CD4-positive, alpha-beta T cell treated with Interleukin-21 for 1 hour (primary cell): ENCODE measurements around the gene DOCK2.

Experiments used
- DNase-seq: peaks from one replicate; pipeline ENCODE4 v3.0.0-alpha.2; 2020

DOCK2 gene

DNA sequence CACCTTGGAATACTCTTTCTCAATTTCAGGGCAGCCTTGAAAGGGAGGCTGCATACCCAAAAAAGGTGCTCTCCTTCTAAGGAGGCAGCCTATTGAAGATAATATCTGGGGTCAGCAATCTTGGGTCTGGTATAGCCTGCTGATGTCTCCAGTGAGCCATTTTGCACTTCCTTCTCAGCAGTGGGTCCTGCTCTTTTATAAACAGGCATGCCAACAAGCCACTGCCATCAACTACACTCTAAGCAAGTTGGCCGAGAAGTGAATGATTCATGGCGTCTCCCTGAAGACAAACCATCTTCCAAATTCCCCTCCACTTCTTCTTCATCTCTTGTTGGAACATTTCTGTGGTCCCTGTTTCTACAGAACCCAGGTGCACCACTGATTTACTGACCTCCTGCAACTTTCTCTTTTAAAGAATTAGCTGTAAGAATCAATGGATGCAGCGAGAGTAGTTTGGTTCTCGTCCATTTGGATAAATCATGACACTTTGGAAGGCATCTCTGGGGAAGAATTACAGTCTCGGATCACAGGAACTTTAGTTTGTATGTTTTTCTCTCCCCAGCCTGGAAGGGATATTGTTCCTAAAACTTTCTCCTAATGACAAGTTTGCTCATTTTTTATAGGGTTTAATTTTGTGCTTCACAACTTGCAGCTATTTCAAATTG, 234.9 kb downstream of the DOCK2 start:
- no peak for DNase-seq

DNA sequence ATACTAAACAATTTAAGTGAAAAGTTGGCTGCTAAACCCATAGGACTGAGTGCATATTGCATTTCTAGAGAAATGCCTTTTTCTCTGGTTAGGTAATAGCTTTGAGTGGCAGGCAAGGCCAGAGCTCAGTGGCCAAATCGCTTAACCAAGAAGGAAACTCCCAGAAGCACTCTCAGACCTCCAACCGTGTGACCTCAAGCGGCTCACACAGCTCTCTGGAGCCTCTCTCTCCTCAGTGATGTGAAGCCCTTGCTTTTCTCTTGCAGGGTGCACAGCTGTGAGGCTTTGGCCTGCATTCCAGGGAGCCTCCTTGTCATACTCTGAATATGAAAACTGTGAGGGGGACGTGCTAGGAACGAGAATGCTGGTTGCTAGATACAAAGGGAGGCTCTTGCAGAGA, 236.6 kb downstream of the DOCK2 start:
- DNase-seq: no peak

DNA sequence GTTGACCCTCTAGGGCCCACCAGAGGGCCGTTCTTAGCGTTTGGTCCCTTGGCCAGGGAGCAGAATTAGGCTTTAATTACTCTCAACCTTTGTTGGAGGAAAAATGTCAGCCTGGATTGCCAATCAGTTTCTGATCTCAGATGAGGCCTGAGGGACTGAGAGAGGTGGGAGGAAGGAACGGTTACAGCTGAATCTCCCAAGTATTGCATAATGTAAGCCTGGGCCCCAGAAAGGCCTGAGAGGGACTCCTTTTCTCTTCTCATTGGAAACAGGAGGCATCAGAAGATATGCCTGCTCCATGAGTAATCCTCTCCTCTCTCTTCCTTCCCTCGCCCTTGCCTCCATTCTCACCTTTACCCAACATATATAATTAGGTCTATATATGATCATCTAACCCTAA, 237.5 kb downstream of the DOCK2 start:
- DNase-seq: no peak

DNA sequence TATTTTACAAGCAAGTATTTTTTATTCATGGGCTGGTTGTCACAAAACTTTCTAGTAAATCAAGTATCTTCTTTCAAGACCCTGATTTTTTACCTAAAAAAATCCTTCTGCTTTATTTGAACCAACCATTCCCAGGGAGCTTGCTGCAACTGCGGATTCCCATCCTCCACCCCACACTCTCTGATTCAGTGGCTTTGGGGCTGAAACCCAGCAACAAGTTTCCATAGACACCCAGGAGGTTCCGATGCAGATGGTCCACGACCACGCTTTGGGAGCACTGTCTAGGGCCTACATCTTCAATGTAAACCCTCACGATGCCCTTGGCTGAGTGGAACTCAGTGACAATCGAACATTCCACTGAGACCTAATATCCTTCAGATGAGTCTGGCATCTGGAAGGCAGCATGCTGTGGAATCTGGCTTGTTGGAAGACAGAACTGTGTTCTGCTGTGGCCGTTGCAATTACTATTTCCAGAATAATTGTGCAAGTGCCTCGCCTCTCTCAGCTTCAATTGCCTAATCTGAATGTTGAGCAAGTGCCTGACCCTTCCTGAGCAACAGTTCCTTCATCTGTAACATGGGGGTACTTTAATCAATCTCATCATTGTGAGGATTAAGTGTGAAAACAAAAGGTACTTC, 238.1 kb downstream of the DOCK2 start:
- no peak for DNase-seq

DNA sequence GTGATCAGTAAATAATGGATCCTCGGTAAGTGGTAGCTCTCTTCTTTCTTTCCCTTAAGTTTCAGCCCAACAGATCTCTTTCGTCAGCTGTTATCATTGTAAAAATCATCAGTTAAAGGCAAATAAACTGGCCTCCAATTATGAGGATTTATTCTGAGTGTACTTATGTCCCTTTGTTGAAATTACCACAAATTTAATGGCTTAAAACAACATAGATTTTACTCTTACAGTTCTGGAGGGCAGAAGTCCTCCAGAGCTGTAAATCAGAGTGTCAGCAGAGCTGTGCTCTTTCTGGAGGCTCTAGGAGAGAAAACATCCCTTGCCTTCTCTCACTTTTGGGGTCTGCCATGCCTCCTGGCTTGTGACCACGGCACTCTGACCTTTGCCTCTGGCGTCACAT, 238.7 kb downstream of the DOCK2 start:
- no peak for DNase-seq

DNA sequence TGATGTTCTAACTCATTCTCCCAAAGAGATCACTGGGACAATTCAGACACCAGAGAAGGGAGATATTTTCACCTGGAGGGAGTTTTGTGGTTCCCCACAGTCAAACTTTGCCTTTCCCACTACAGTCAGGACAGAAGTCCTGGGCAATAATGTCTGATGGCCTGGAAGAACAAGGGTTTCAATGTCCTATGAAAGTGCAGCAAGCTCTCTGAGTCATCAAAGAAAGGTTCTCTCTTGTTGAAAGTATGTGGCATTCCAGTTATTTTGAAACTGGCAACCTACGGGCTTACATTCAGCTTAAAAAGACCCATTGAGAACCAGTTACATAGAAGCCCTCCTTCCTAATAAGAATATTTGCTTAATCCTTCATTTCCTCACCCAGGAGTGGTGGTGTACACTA, 239.3 kb downstream of the DOCK2 start:
- no peak for DNase-seq

DNA sequence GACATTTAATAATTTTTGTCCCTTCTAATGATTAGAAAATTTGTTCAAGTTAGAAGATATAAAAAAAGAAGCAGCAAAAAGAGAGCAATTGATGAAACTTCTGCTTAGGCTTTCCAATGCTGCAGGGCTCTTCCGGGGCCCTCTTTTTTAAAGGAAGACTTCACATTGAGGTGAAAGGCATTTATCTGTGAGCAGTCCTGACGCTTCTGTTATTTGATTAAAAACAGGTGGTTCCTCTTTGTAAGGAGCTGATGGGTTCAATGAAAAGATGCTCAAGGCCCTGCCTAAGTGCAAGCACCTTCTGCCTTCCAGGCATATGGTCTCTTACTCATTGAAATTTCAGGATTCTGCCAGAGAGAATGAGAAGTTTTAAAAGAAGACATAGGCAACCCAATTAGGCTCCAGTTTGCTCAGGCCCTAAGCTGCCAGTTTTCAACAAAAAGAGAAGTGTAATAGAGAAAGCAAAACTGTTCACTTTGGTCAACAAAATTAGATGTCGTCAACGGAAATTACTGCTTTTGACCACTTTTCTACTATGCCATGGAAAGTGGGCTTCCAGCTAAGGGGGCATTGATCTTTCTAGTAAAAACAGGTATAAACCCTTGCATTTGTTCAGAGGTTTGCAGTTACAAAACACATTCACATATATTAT, 243.1 kb downstream of the DOCK2 start:
- no peak for DNase-seq

DNA sequence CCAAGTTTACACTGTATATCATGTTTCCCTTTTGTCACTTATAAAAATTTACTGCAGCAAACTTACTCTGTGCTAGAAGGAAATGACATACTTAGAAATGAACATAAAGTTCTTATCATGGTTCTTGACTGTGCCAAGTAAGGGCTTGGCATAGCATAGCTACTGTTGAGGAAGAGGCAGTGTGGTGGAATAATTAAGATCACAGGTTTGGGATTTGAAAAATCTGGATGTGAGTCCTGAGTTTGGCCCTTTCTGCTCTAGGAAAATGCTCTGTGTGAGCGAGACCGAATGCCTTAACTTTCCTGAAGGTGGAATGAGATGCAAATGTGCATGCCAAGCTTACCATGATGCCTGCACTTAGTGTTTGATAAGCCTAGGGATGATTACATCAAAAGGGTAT, 243.7 kb downstream of the DOCK2 start:
- DNase-seq: no peak

DNA sequence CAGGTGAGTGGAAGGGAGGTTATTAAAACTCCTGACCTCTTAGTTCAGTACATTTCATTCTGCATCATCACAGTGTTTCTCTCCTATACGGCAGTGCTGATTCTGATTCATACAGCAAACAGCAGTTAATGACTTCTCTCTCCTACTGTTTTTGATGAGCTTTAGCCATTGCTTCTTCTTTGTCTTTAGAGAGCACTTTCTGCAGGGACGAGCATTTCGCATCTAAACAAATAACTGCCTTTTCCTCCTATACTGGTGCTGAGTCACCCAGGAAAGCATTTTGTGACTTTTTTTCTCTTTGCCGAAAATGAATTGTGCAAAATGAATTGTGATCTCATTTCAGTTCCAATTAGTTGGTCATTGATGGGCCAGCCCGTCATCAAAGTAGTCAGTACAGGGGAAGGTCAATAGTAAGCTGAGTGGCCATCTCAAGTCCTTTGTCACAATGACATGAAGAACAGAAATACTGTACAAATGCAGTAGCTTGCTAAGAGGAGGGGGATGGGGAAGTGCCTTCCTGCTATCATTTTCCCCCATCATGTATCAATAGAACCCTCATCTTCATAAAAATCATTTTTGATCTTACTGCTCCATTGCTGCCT, 244.7 kb downstream of the DOCK2 start:
- no peak for DNase-seq

DNA sequence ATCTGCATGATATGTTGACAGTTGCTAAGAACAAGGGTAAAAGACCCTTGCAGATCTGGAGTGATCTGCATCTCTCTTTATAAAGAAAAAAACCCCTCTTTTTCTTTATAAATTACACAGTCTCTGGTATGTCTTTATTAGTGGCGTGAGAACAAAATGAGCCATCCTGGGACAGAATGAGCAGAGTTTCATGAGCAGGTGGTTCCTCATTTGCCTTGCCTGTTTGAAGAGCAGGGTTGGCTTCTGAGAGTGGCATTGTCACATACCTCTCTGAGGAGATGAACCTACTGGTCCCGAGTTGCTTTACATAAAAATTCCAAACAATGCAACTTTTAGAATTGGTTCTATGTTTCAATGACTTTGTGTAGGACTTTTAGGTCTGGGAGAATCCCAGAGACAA, 249.0 kb downstream of the DOCK2 start:
- DNase-seq: no peak

DNA sequence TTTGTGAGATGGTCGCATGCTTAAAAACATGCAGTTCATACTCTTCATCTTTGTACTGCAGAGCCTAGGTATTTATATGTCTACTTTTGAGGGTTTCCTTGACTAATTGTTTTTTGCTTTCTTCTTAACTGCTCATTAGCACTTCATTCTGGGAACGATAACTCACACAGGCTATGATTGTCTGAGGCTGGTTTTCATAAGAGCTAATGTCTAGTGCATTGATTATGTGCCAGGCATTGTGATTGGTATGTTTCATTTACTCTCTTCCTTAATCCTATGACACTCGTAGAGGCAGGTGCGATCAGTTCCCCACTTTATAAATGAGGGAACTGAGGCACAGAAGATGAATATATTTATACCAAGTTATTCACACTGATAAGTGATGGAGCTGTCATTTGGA, 249.6 kb downstream of the DOCK2 start:
- DNase-seq: no peak

DNA sequence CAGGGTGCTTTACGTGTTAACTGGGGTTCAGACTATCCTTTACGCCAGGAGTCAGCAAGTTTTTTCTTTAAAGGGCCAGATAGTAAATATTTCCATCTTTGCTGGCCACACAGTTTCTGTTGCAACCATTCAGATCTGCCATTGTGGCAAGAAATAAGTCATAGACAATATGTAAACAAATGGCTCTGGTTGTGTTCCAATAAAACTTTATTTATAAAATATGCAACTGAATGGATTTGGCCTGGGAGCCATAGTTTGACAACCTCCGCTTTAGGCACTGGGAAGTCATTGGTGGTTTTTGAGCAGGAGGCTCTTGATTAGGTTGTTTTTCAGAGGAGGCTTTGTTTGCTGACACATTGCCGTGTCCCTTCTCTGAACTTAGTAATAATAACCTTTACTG, 252.5 kb downstream of the DOCK2 start:
- no peak for DNase-seq

DNA sequence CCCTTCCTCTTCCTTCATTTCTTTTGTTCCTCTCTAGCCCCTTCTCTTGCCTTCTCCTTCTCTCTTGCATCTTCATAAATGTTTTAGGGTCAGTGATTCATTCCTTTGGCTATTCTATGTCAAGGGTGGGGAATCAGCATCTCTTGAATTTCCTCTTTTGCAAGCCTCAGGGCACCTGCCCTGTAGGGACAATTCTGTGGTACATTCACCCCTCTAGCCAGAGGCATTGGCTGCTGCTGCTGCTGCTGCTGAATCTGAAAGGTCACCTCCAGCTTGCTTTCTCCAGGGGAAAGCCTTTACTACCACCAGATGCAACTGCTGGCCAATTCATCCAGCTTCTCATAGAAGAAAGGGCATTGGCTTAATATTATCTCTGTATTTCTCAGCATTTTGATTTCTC, 255.9 kb downstream of the DOCK2 start:
- no peak for DNase-seq

DNA sequence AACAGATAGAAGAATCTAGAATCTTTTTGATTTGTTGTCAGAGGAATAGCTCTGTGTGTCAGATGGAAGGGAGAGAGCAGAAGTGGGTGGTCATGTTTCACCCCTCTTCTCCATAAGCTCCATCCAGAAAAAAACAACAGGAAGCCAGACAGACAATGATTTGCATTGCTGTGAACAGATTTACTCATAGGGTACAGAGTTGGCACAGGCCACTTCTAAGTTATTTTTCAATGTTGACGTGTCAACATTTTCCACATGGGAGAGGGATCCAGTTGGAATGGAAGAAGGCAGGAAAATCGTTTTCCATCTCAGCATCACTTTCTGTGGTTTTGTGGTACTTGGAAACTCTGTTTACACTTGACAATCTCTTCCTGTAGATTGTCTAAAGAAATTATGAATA, 256.5 kb downstream of the DOCK2 start:
- DNase-seq: no peak

DNA sequence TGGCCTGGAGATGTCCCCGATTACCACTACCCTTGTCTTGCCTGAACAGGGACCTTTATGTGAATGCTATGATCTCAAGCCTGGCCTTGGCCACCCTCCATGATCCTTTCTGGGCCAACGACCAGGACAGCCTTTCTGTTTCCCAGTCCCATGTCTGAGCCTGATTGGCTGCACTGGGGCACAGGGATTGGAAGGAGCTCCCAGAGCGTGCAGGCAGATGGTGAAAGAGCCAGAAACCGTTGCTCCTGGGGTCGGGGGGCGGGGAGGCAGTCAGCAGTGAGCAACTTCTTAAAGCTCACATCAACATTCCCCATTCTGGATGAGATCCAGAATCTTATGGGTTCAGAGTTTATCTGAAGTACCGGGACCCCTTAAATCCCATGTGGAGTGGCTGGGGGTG, 258.9 kb downstream of the DOCK2 start:
- DNase-seq: no peak

DNA sequence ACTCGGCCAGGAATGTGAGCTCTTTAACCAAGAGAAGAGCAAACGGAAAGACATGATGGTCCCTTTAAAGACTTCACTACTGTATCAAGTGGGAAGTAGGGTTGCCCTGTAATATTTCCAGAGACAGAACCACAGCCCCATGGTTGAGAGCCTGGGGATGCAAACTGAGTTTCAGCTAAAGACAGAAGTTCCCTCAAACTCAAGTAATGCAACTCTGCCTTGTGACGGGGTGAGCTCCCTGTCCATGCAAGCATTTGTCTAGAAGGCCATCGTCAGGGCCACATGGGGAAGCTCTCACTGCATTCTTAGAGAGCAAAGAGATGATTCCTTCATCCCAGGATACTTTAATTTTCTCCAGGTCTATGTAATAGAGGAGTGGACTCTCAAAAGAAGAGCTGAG, 260.4 kb downstream of the DOCK2 start:
- DNase-seq: no peak

DNA sequence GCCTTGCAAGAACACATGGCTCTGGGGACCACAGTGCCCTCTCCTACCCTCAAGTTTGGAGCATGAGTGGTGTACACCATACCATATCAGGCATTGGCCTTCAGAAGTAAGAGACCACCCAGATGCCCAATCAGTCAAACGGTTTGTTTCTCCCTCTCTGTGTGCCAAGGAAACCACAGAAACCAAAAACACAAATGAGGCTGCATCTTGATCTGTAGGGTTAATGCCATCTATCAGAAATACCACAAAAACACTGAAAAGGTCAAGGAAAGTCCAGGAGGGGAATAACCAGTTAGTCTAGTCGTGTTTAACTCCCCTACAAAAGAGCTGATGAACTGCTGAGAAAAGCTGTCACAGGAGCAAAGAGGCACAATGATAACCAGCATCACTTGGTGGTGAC, 264.8 kb downstream of the DOCK2 start:
- no peak for DNase-seq

DNA sequence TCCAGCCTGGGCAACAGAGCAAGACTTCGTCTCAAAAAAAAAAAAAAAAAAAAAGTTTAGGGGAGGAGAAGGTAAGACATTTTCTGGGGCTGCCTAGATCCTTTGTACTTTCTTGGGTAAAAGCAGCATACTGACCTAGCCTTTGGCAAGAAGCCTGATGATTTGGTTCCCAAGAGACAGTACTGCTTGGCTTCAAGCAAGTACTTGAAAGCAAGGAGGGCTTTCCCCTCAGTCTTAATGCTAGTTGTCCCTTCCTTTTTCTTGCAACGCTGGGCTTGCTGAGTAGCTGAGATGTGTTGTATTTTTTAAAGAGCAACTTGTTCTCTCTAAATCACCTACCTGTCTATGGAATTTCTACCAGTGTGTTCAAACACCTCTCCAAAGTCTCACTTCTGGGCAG, 267.0 kb downstream of the DOCK2 start:
- DNase-seq: no peak

DNA sequence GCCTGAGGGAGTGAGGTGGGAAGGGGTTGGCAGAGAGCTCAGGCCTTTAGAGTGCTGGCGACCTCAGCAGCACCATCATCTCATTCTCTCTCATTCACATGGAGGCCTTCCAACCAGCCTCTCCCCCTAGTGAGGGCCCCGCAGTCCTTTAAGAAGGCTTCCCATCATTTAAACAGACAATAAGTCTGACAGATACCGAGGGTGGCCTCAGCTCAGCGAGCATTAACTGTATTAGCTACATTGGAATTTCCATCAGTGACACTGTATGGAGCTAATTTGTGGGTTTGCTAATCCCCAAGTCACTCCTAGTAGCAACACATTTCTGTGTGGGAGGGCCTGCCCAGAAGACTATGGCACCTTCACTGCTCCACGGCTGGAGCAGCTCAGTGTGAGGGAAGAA, 267.4 kb downstream of the DOCK2 start:
- no peak for DNase-seq

DNA sequence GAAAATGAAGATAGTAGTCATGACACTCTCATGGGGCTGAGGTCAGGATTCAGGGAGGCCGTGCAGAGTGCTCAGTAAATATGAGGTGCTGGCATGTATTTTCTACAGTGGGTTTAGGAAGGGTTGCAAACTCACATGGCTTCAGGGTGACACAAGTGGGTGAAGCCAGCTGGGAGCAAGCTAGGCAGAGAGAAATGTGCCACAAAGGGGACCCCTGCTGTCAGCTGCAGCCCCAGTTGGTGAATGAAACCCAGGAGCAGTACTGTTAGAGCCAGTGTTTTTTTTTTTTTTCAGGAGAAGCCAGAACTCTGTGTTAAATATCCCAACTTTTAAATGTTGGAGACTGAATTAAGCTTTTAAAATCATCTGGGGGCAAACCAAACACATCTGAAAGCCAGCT, 267.9 kb downstream of the DOCK2 start:
- no peak for DNase-seq

DNA sequence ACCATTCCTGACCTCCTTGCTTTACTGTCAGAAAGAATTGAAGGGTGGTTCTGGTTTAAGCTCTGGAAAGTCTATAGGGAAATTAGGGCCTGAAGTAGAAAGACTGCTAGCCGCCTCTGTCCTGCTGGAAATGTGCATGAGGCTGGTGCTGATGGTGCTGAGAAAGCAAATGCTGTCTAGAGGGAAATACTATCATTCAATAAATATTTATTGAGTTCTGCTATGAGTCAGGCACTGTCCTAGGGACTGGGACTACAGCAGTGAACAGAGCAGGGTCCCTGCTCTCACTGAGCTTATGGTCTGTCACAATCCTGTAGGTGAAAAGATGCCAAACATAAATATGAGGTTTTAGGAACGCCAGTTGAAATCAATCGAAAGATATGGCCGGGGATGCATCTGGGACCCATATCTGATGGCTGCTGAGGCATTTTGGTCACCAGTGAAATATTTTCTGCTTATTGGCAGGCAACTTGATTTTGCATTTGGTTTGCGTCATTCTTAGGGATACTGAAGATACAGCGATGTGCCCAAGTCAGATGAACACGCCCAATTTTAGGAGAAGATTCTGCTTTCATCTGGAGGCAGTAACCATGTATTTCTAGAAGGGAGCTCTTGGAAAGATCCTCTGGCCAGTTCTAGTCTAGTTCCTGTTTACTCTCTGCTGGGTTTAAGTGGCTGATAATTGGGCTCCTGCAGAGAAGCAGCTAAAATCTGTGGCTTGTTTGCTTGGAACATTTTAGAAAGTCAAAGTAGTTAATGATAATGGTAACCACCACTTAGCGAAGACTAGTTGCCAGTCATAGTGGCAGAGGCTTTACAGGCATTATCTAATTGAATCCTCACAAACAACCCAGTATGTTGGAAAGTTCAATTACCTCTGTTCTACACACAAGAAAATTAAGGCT, 269.9 kb downstream of the DOCK2 start:
- DNase-seq: no peak

DNA sequence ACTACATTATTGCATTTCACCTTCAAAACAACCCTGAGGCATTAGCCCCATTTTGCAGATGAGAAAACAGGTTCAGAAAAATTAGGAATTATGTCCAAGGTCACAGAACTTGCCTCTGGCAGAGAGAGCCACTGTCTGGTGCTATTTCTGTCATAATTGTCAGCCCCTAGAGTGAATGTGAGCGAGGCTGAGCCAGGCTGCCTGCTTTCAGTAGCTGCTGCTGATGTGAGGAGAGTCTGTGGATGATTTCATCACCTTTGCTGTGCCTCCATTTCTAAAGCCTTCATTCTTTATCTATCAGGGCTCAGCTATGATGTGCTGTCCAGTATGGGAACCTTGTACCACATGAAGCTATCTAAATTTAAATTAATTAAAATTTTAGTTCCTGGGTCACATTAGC, 271.8 kb downstream of the DOCK2 start:
- DNase-seq: no peak

DNA sequence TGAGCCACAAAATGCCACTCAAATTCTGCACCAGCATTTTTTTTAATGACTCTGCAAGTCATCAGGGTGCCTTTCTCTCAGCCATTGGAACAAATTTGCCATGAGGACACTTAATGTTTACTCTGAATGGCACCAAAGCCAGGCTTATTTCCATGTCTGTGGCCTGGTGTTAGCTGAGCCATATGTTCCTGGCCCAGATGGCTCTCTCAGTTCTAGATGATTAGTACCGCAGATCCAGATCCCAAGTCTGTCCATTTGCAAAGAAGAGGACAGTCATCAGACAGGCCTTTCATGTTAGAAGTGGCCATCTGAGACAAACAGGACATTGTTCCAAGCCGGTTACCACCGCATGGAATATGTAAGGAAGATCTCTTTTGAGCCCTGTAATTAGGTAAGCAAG, 272.9 kb downstream of the DOCK2 start:
- DNase-seq: no peak
